Activated CD4-positive, alpha-beta memory T cell treated with anti-CD3 and anti-CD28 coated beads for 36 hours (primary cell): ENCODE results near the gene KBTBD4. TPM values are rescaled to one million over a fixed set of nuclear protein-coding genes. Genes with fewer than 3 reads are reported as not detected.

ENCODE experiments used
- CTCF ChIA-PET: fragments of 350-600 bp; sonication (Branson Sonifier 250); formaldehyde crosslinking; loops from one replicate; lab custom pipeline; 2021; ENCODE audit warnings: antibody characterized with exemption, inconsistent platforms; lab: Charles Lee
- POLR2A ChIA-PET: fragments of 350-600 bp; sonication (Branson Sonifier 250); formaldehyde crosslinking; loops from one replicate; lab custom pipeline; 2021; ENCODE audit warnings: antibody characterized with exemption; lab: Charles Lee
- DNase-seq: peaks from one replicate; pipeline ENCODE4 v3.0.0-alpha.2; 2020
- H3K27ac Mint-ChIP-seq: one replicate; pipeline ENCODE4 v1.8.0; 2021; ENCODE audit warnings: mixed read lengths
- H3K27me3 Mint-ChIP-seq: one replicate; pipeline ENCODE4 v1.8.0; 2021; ENCODE audit warnings: mixed read lengths
- H3K36me3 Mint-ChIP-seq: one replicate; pipeline ENCODE4 v1.8.0; 2021; ENCODE audit warnings: mixed read lengths
- H3K4me1 Mint-ChIP-seq: one replicate; pipeline ENCODE4 v1.8.0; 2021; ENCODE audit warnings: low read depth, mixed read lengths
- H3K4me3 Mint-ChIP-seq: one replicate; pipeline ENCODE4 v1.8.0; 2021; ENCODE audit warnings: mild to moderate bottlenecking, mixed read lengths
- H3K9me3 Mint-ChIP-seq: one replicate; pipeline ENCODE4 v1.8.0; 2021; ENCODE audit warnings: mixed read lengths
- intact Hi-C: fragments of 100-400 bp; cut with micrococcal nuclease; formaldehyde crosslinking; loops from one replicate; pipeline ENCODE4 v1.15.1; 2023
- total RNA-seq, 2 experiments: library from RNA; stranded (reverse); gene quantifications; one replicate each; pipeline ENCODE4 v1.2.3, GENCODE V29; 2021

The KBTBD4 gene
- total RNA-seq, result 10 to 100 TPM; 18.7 to 18.8 TPM

- intact Hi-C loops, result loop anchor here (1.0 to 5.0 kb wide), 5 partner anchors 26 to 188 kb away; partner anchors contain the start of genes AGBL2, CELF1, FNBP4 and MTCH2
- H3K4me1 Mint-ChIP-seq, result peaks cover 32% of the 10 kb centered on the region
- peaks cover 39% of the 10 kb centered on the region for H3K36me3 Mint-ChIP-seq
- DNase-seq, result peak; percentile 93
- POLR2A ChIA-PET, result interaction anchor here (0.6 to 3.9 kb wide), 9 partner anchors 10 to 269 kb away, joined by 3 to 33 read pairs (median 3); partner anchors contain the start of genes C1QTNF4, NUP160 and PTPMT1
- H3K27me3 Mint-ChIP-seq, result peaks cover 1% of the 10 kb centered on the region
- H3K4me3 Mint-ChIP-seq, result peak within 1 kb of the TSS; percentile 94
- CTCF ChIA-PET, result interaction anchor here (0.7 to 2.8 kb wide), 3 partner anchors 26 to 206 kb away, joined by 3 to 9 read pairs (median 4); partner anchors contain the start of gene CELF1
- H3K9me3 Mint-ChIP-seq, result no peaks in the 10 kb centered on the region
- H3K27ac Mint-ChIP-seq, result peak within 1 kb of the TSS; percentile 93
These were observed at the start of gene KBTBD4, which contains the start of gene NDUFS3 for GRCh38 chr11:47578524-47579494. Gene KBTBD4, minus strand, starts transcription at chr11:47578970. Its CDS starts 19 bp downstream, at chr11:47578951. Gene NDUFS3, plus strand, starts transcription at chr11:47579074. Its CDS starts 18 bp downstream, at chr11:47579092.

GRCh38 chr11:47628026-47628425 lies 49.3 kb upstream of the KBTBD4 start:
- ChIA-PET POLR2A (no interaction called here), CTCF (no interaction called here)
- DNase-seq, result no peak
- intact Hi-C loops, result no loop called here
- no peaks in the 10 kb centered on the region for H3K27me3 Mint-ChIP-seq
- H3K9me3 Mint-ChIP-seq, result no peaks in the 10 kb centered on the region
- H3K4me3 Mint-ChIP-seq, result no peak overlapping the region
- no peak overlapping the region for H3K27ac Mint-ChIP-seq
- no peaks in the 10 kb centered on the region for H3K4me1 Mint-ChIP-seq
- peaks cover 41% of the 10 kb centered on the region for H3K36me3 Mint-ChIP-seq

- no peaks in the 10 kb centered on the region for H3K9me3 Mint-ChIP-seq
- CTCF ChIA-PET, result no interaction called here
- no peaks in the 10 kb centered on the region for H3K4me1 Mint-ChIP-seq
- no peak overlapping the region for H3K4me3 Mint-ChIP-seq
- DNase-seq, result no peak
- H3K27ac Mint-ChIP-seq, result no peak overlapping the region
- no peaks in the 10 kb centered on the region for H3K27me3 Mint-ChIP-seq
- H3K36me3 Mint-ChIP-seq, result peaks cover 32% of the 10 kb centered on the region
- intact Hi-C loops, result no loop called here
- POLR2A ChIA-PET, result interaction anchor here (0.6 kb wide), 2 partner anchors 96 to 142 kb away, joined by 3 read pairs; no protein-coding TSS in a partner anchor
These were observed 47.5 kb upstream of the KBTBD4 start for GRCh38 chr11:47626234-47626633.

- Mint-ChIP-seq H3K9me3 (no peaks in the 10 kb centered on the region), H3K4me3 (no peak overlapping the region), H3K27ac (no peak overlapping the region), H3K36me3 (peaks cover 23% of the 10 kb centered on the region), H3K27me3 (no peaks in the 10 kb centered on the region), H3K4me1 (no peaks in the 10 kb centered on the region)
- intact Hi-C loops, result no loop called here
- CTCF ChIA-PET, result interaction anchor here (0.5 to 1.2 kb wide), 2 partner anchors 114 to 306 kb away, joined by 3 to 5 read pairs; no protein-coding TSS in a partner anchor
- POLR2A ChIA-PET, result interaction anchor here (0.6 kb wide), 1 partner anchor 258 kb away, joined by 3 read pairs; no protein-coding TSS in a partner anchor
- DNase-seq, result no peak
These were observed 42.1 kb upstream of the KBTBD4 start for GRCh38 chr11:47620836-47621378.

- Mint-ChIP-seq H3K36me3 (peaks cover 12% of the 10 kb centered on the region), H3K27ac (no peak overlapping the region), H3K27me3 (no peaks in the 10 kb centered on the region), H3K4me1 (no peaks in the 10 kb centered on the region), H3K4me3 (no peak overlapping the region), H3K9me3 (no peaks in the 10 kb centered on the region)
- intact Hi-C loops, result no loop called here
- no peak for DNase-seq
- CTCF ChIA-PET, result no interaction called here
- POLR2A ChIA-PET, result no interaction called here
These were observed 38.6 kb upstream of the KBTBD4 start for GRCh38 chr11:47617417-47617809.

GRCh38 chr11:47616726-47617416 lies 38.1 kb upstream of the KBTBD4 start:
- CTCF ChIA-PET, result no interaction called here
- Mint-ChIP-seq H3K27me3 (no peaks in the 10 kb centered on the region), H3K36me3 (peaks cover 12% of the 10 kb centered on the region), H3K27ac (no peak overlapping the region), H3K9me3 (no peaks in the 10 kb centered on the region), H3K4me1 (no peaks in the 10 kb centered on the region), H3K4me3 (no peak overlapping the region)
- intact Hi-C loops, result no loop called here
- POLR2A ChIA-PET, result no interaction called here
- peak; percentile 39 for DNase-seq

GRCh38 chr11:47615249-47615648 lies 36.5 kb upstream of the KBTBD4 start:
- H3K36me3 Mint-ChIP-seq, result peaks cover 8% of the 10 kb centered on the region
- CTCF ChIA-PET, result no interaction called here

GRCh38 chr11:47611348-47611794 lies 32.6 kb upstream of the KBTBD4 start:
- H3K4me3 Mint-ChIP-seq, result no peak overlapping the region
- no peak for DNase-seq
- peaks cover 2% of the 10 kb centered on the region for H3K36me3 Mint-ChIP-seq
- intact Hi-C loops, result no loop called here
- no peaks in the 10 kb centered on the region for H3K9me3 Mint-ChIP-seq
- no peak overlapping the region for H3K27ac Mint-ChIP-seq
- no peaks in the 10 kb centered on the region for H3K4me1 Mint-ChIP-seq
- CTCF ChIA-PET, result no interaction called here
- no peaks in the 10 kb centered on the region for H3K27me3 Mint-ChIP-seq
- POLR2A ChIA-PET, result interaction anchor here (0.7 kb wide), 1 partner anchor 239 kb away, joined by 3 read pairs; no protein-coding TSS in a partner anchor

More at GRCh38 chr11:47615249-47615648, 36.5 kb upstream of the KBTBD4 start:
- intact Hi-C loops, result no loop called here
- Mint-ChIP-seq H3K9me3 (no peaks in the 10 kb centered on the region), H3K27me3 (no peaks in the 10 kb centered on the region), H3K4me3 (no peak overlapping the region), H3K4me1 (no peaks in the 10 kb centered on the region), H3K27ac (no peak overlapping the region)
- POLR2A ChIA-PET, result no interaction called here
- DNase-seq, result no peak

GRCh38 chr11:47609675-47610074 lies 30.9 kb upstream of the KBTBD4 start:
- POLR2A ChIA-PET, result no interaction called here
- CTCF ChIA-PET, result no interaction called here
- no peak overlapping the region for H3K27ac Mint-ChIP-seq

GRCh38 chr11:47607380-47607779 lies 28.6 kb upstream of the KBTBD4 start:
- H3K27ac Mint-ChIP-seq, result no peak overlapping the region
- CTCF ChIA-PET, result interaction anchor here (1.6 kb wide), 1 partner anchor 245 kb away, joined by 4 read pairs; no protein-coding TSS in a partner anchor
- intact Hi-C loops, result no loop called here
- H3K36me3 Mint-ChIP-seq, result peaks cover 2% of the 10 kb centered on the region
- H3K4me3 Mint-ChIP-seq, result no peak overlapping the region
- no peaks in the 10 kb centered on the region for H3K9me3 Mint-ChIP-seq
- POLR2A ChIA-PET, result no interaction called here
- no peaks in the 10 kb centered on the region for H3K4me1 Mint-ChIP-seq
- DNase-seq, result no peak
- H3K27me3 Mint-ChIP-seq, result no peaks in the 10 kb centered on the region

More at GRCh38 chr11:47609675-47610074, 30.9 kb upstream of the KBTBD4 start:
- no peaks in the 10 kb centered on the region for H3K27me3 Mint-ChIP-seq
- DNase-seq, result no peak
- intact Hi-C loops, result no loop called here
- H3K9me3 Mint-ChIP-seq, result no peaks in the 10 kb centered on the region
- H3K4me3 Mint-ChIP-seq, result no peak overlapping the region
- H3K36me3 Mint-ChIP-seq, result peaks cover 2% of the 10 kb centered on the region
- H3K4me1 Mint-ChIP-seq, result no peaks in the 10 kb centered on the region

- Mint-ChIP-seq H3K9me3 (no peaks in the 10 kb centered on the region), H3K4me3 (no peak overlapping the region), H3K4me1 (no peaks in the 10 kb centered on the region), H3K36me3 (peaks cover 2% of the 10 kb centered on the region), H3K27me3 (no peaks in the 10 kb centered on the region), H3K27ac (no peak overlapping the region)
- intact Hi-C loops, result no loop called here
- no peak for DNase-seq
- ChIA-PET POLR2A (no interaction called here), CTCF (interaction anchor here (1.6 kb wide), 1 partner anchor 246 kb away, joined by 4 read pairs; no protein-coding TSS in a partner anchor)
These were observed 28.0 kb upstream of the KBTBD4 start for GRCh38 chr11:47606731-47607130.
